ENCODE measurements around the gene IL31RA. TPM values are rescaled to one million over a fixed set of nuclear protein-coding genes. Genes with fewer than 3 reads are reported as not detected.

IL31RA gene
- total and polyA plus RNA-seq, 2 donors from 2014 or later, result 0.44 TPM; not detected in 1

- H3K27ac ChIP-seq (ENCODE audit: low read depth in 2 of 2, low read length in 2 of 2), result no peak overlapping the region
- peaks cover 0 to 2% (median 0%) of the 10 kb centered on the region in 3 donors for H3K4me1 ChIP-seq (ENCODE audit: control insufficient read depth in 2 of 3, insufficient read depth in 2 of 3, low read depth in 1 of 3, low read length in 3 of 3)
- no peak for FAIRE-seq
- no peak for TF ChIP-seq CTCF (IDR thresholded peaks at IDR 0.05; ENCODE audit: borderline replicate concordance, extremely low read depth, insufficient read depth)
- no peaks in the 10 kb centered on the region for H3K36me3 ChIP-seq (ENCODE audit: control insufficient read depth in 2 of 3, insufficient read depth in 3 of 3, low read length in 3 of 3)
- H3K9me3 ChIP-seq (ENCODE audit: control insufficient read depth in 2 of 3, insufficient read depth in 1 of 3, low read length in 3 of 3), result no peaks in the 10 kb centered on the region
- no peak overlapping the region for H3K4me3 ChIP-seq (ENCODE audit: low read length in 3 of 3)
- DNase-seq, result no peak
- no peak overlapping the region for H3K9ac ChIP-seq (ENCODE audit: low read length in 3 of 3)
- no peaks in the 10 kb centered on the region for H3K27me3 ChIP-seq (ENCODE audit: control insufficient read depth, insufficient read depth, low read length)
- intact Hi-C loops (cut with DNase I), result no loop called here
These were observed 78.1 kb downstream of the IL31RA start for GRCh38 chr5:55929020-55929799.

- Histone ChIP-seq H3K9me3 (ENCODE audit: control insufficient read depth in 2 of 3, insufficient read depth in 1 of 3, low read length in 3 of 3) (no peaks in the 10 kb centered on the region), H3K9ac (ENCODE audit: low read length in 3 of 3) (no peak overlapping the region), H3K27ac (ENCODE audit: low read depth in 2 of 2, low read length in 2 of 2) (no peak overlapping the region), H3K4me1 (ENCODE audit: control insufficient read depth in 2 of 3, insufficient read depth in 2 of 3, low read depth in 1 of 3, low read length in 3 of 3) (peaks cover 0 to 4% (median 2%) of the 10 kb centered on the region in 3 donors), H3K36me3 (ENCODE audit: control insufficient read depth in 2 of 3, insufficient read depth in 3 of 3, low read length in 3 of 3) (peaks cover 0 to 5% (median 2%) of the 10 kb centered on the region in 3 donors), H3K27me3 (ENCODE audit: control insufficient read depth, insufficient read depth, low read length) (no peaks in the 10 kb centered on the region), H3K4me3 (ENCODE audit: low read length in 3 of 3) (no peak overlapping the region)
- no peak for TF ChIP-seq CTCF (IDR thresholded peaks at IDR 0.05; ENCODE audit: borderline replicate concordance, extremely low read depth, insufficient read depth)
- intact Hi-C loops (cut with DNase I), result no loop called here
- FAIRE-seq, result no peak
- DNase-seq, result no peak
These were observed 81.5 kb downstream of the IL31RA start for GRCh38 chr5:55932700-55933099.

GRCh38 chr5:55933377-55934114, 82.4 kb downstream of the IL31RA start:
- FAIRE-seq (no peak), DNase-seq (no peak)
- Histone ChIP-seq H3K27me3 (ENCODE audit: control insufficient read depth, insufficient read depth, low read length) (no peaks in the 10 kb centered on the region), H3K27ac (ENCODE audit: low read depth in 2 of 2, low read length in 2 of 2) (peak overlapping the region; percentile 48 to 83), H3K9ac (ENCODE audit: low read length in 3 of 3) (no peak overlapping the region), H3K4me3 (ENCODE audit: low read length in 3 of 3) (no peak overlapping the region), H3K4me1 (ENCODE audit: control insufficient read depth in 2 of 3, insufficient read depth in 2 of 3, low read depth in 1 of 3, low read length in 3 of 3) (peaks cover 0 to 4% (median 2%) of the 10 kb centered on the region in 3 donors), H3K36me3 (ENCODE audit: control insufficient read depth in 2 of 3, insufficient read depth in 3 of 3, low read length in 3 of 3) (peaks cover 0 to 10% (median 6%) of the 10 kb centered on the region in 3 donors), H3K9me3 (ENCODE audit: control insufficient read depth in 2 of 3, insufficient read depth in 1 of 3, low read length in 3 of 3) (no peaks in the 10 kb centered on the region)
- no peak for TF ChIP-seq CTCF (IDR thresholded peaks at IDR 0.05; ENCODE audit: borderline replicate concordance, extremely low read depth, insufficient read depth)
- intact Hi-C loops (cut with DNase I), result no loop called here

Measured in kidney (tissue), 14 donors.